ENCODE measurements around the gene KCTD14.
"Not testable (repeated sequence)": the region's sequence is repeated elsewhere in the genome, so short reads cannot be mapped to it uniquely, and the experiment has no call there.

The KCTD14 gene

DNA sequence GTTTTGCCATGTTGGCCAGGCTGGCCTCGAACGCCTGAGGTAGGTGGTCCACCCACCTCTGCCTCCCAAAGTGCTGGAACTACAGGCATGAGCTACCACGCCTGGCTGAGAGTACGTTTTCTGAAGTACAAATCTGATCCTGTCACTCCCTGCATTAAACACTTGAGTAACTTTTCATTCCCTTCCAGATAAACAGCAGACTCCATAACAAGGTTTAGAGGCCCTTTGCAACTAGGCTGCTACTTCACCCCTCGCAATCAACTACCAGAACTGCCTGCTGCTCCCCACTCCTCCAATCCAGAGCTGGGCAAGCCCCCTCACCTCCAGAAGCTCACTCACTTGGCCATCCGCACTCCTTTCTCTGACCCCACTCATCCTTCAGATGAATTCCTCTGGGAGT lies 1.5 kb downstream of the KCTD14 start:
- no peak for DNase-seq (ENCODE audit: low spot score)

DNA sequence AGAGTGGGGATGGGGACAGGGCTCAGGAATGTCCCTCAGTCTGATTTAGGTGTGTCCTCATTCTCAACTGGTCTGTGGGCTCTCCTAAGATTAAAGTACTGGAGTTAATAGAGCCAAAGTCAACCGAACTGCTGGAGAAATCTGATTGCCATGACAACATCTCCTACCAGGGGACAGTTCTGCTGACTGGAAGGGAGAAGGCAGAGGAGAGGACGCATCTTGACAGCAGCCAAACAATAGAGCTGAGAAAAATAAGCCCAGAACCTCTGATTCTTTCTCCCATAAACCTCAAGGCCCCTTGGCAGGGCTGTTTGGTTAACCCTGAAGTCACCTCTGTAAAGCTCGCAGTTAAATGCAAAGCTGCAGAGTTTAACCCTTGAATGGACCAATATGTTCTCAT lies 2.8 kb downstream of the KCTD14 start:
- no peak for DNase-seq (ENCODE audit: low spot score)

DNA sequence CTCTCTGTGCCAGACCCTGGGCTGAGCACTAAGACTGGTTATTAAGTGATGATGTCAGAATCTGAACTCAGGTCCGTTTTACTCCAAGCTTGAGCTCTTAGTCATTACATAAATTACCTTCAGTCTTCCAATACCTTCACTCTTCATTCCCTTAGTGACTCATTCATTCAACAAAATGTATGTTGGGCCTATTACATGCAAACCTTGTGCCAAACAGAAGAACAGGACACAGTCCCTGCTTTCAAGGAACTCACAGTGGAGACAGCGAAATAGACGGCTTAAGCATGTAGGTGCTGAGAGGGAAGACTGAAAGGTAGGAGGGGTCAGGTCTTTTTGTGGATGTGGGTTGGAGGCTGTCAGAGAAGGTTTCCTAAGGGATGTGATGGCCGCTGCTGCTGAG lies 3.3 kb downstream of the KCTD14 start:
- no peak for DNase-seq (ENCODE audit: low spot score)

DNA sequence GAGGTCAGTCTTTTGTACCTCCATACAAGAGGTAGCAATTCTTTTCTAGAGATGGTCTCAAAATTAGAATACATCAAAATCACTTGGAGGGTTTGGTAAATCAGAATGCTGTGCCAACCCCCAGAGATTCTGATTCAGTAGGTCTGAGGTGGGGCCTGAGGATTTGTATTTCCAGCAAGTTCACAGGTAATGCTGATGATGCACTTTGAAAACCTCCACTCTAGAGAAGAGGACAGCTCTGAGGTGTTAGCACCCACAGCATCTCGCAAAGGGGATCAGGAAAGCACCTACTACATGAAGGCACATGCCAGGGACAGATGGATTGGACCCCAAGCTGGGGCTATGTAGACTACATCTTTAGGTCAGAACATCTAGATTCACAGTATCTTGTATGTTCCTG lies 7.2 kb downstream of the KCTD14 start:
- DNase-seq (ENCODE audit: low spot score): no peak

DNA sequence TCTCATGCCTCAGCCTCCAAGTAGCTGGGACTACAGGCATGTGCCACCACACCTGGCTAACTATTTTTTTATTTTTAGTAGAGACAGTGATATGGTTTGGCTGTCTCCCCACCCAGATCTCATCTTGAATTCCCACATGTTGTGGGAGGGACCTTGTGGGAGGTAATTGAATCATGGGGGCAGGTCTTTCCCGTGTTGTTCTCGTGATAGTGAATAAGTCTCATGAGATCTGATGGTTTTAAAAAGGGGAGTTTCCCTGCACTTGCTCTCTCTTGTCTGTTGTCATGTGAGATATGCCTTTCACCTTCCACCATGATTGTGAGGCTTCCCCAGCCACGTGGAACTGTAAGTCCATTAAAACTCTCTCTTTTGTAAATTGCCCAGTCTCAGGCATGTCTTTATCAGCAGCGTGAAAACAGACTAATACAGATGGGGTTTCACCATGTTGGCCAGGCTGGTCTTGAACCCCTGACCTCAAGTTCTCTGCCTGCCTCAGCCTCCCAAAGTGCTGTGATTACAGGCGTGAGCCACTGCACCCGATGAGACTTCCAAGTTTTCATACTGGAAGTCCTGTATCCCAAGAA lies 8.0 kb downstream of the KCTD14 start:
- DNase-seq (ENCODE audit: low spot score): not testable (repeated sequence)

DNA sequence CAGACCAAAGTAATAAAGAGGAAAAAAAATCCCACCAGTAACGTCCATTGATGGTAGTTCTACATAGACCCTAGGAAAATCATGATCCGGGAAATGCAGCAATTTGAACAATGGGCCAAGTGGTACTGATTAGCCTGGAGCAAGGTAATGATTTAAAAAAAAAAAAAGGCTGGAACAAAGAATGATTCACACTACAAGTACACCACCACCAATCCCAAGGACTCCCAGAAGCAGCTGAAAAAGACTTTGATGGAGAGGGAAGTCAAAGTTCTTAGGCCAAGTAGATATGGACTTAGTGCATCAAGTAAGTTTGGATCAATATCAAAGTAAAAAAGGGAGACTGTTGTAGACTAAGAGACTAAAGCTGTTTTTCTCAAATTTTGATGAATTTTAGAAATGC lies 11.8 kb downstream of the KCTD14 start:
- DNase-seq (ENCODE audit: low spot score): no peak

DNA sequence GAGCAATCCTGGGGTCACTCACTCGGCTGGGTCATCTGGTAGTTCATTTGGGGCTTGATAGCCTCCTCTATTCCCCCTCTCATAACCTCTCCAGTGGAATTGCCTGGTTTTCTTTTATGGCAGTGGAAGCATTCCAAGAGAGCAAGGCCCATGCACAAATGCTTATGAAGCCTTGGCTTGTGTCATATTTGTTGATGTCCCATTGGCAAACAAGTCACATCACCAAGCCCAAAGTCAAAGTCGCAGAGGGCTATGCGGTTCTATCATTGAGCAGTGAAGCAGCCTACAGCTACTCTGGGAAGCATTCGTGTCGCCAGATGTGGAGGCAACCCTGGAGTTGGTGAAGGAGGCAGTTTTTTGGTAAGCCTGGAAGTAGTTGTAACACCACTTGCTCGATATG lies 12.3 kb downstream of the KCTD14 start:
- DNase-seq (ENCODE audit: low spot score): no peak

DNA sequence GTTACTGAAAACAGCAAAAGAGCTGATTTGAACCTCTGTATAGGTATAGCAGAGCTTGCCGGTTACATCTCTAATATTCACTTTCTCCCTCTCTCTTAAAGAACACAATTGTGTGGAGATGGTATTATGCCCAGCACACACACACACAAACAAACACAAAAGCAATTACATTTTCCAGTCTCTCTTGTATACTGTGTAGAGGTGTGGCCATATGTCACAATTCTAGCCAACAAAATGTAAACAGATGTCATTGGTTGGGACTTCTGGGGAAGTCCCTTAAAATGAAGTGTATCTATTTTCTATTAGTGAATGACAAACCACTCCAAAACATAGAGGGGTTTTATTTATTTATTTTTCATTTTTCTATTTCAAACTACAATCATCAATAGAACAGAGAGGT lies 12.8 kb downstream of the KCTD14 start:
- no peak for DNase-seq (ENCODE audit: low spot score)

DNA sequence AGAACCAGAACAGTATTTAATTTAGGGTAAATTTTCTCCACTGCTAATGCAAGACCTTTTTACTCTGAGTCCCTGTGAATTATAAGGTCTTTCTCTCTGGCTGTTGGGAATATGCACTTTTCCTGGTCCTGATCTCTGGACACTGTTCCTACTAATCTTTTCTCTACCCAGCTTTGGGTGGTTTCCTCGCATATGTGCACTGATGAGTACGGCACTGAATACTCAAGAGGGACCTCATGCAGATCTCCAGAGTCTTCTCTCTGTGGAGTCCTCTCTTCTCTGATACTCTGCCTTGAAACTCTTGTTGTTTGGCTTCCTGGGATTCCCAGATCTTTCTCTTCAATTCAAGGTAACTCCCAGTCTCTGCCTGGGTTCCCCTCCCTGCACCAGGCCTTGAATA lies 14.0 kb downstream of the KCTD14 start:
- no peak for DNase-seq (ENCODE audit: low spot score)

DNA sequence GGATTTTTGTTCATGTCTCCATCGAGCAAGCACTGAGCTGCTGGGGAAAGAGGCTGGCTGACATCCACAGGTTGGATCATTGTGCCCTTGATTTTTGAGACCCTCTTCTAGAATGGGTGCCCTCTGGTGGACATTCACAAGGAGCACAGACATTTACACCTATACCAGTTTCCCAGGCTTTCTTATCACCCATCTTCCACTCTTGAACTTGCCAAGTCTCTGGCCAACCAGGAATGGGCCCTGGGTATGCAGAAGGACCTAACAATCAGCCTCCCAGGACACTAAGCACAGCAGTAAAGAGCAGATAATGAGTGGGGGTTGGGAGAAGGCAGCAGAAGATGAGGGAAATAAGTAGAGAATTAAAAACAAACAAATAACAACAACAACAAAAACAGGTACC lies 22.9 kb downstream of the KCTD14 start:
- no peak for DNase-seq (ENCODE audit: low spot score)

DNA sequence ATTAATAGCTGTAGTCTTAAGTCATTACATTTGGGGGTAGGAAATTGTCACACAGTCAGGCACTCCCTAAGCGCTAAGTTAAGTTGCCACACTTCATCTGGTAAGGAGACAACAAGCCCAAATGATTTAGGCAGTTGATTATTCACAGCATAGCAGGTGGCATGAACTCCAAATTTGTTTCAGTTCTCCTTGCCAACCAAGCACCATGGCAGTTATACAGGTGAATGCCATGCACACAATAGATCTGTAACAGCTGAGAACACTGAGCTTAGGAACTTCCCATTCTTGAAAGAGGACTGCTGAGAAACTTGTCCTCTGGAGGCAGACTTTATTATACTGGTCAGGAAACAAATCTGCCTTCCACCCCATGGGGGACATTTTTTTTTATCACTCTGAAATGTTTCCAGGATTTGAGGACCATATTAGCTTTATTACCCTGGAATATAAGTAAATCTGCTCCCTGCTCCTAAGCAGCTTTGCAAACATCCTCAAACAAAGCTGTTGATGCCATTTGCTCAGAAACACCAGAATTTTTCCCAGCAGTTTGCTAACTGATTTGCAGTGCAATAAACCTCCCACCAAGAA lies 23.5 kb downstream of the KCTD14 start:
- DNase-seq (ENCODE audit: low spot score): no peak

DNA sequence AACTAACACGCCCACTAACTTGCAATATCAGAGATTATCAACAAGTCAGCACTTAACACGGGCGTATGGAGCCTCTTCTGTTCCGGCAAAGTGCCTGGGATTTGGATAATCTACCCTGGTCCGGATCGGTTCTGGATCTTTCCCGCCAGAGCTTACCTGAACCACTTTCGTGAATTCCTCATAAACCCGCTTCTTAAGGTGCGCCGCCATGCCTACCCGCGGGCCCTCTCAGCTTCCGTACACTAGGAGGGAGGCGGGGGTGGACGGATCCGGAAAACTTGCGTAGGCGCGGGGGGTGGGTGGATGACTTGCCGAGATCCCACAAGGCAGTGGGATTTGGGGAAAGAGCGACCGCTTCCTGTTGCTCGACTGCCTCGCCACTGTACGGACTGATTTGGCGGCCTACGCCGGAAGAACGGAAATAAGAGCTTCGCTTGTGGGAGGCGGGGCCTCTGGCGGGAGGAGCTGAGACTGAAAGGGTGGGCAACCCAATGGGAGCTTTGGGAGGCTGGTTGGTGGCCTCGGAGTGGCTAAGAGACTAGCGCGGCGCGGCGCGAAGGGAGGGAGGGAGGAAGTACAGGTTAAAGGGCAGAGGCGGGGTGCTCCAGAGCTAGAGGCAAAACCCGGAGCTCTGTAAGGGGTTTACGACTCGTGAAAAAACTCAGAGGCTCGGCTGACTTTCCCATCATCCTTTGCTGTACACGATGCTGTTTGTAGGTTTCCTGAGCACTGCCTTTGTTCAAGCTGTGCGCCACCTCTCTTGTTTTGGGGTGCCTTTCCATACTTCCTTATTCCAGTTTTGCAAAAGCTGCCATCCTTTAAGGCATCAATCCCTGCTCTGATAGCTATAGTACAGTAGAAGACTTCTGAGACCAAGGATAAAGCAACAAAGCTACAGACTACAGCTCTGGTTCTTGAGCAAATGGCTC lies 28.4 kb downstream of the KCTD14 start, which contains the start of gene INTS4:
INTS4 (minus strand) TSS at position 235 of the 929 bp plus-strand sequence; CDS start at position 210, 25 bp downstream.
- DNase-seq (ENCODE audit: low spot score): peak; percentile 99

DNA sequence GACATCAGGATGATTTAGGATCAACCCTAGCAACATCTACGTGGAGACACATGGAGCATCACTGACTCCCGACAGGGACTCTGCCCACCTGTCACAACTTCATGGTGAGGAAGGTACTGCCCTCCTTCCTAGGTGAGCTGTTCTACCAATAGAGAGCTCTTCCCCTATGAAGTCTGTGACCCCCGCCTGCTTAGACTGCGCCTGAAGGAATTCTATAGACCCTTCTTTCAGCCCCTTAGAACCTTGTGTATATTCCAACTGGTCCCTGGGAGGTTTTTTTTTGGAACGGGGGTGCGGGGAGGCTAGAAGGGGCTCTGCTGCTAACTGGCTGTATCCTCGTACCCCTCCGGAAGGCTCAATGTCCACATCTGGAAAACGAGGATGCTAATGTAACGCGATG lies 29.2 kb downstream of the KCTD14 start:
- DNase-seq (ENCODE audit: low spot score): no peak

DNA sequence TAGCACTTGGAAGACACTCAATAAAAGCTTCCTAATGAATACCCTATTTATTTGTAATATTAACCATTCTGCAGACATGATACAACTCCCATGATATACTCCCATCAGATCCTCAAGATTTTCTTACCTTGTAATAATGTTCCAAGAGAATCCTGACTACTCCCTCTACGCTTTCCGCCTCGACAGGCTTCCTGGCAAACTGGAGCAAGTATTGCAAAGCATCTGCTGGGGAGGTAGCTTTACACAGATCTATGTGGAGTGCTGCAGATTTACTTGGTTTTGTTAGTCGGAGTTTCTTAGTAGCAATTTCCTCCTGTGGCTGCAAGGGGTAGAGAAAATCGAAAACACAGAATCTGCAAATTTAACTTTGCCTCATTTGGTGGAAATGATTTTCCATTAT lies 32.1 kb downstream of the KCTD14 start:
- DNase-seq (ENCODE audit: low spot score): no peak

DNA sequence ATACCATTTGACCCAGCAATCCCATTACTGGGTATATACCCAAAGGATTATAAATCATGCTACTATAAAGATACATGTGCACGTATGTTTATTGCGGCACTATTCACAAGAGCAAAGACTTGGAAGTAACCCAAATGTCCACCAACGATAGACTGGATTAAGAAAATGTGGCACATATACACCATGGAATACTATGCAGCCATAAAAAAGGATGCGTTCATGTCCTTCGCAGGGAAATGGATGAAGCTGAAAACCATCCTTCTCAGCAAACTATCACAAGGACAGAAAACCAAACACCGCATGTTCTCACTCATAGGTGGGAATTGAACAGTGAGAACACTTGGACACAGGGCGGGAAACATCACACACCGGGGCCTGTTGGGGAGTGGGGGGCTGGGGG lies 36.6 kb downstream of the KCTD14 start:
- not testable (repeated sequence) for DNase-seq (ENCODE audit: low spot score)

DNA sequence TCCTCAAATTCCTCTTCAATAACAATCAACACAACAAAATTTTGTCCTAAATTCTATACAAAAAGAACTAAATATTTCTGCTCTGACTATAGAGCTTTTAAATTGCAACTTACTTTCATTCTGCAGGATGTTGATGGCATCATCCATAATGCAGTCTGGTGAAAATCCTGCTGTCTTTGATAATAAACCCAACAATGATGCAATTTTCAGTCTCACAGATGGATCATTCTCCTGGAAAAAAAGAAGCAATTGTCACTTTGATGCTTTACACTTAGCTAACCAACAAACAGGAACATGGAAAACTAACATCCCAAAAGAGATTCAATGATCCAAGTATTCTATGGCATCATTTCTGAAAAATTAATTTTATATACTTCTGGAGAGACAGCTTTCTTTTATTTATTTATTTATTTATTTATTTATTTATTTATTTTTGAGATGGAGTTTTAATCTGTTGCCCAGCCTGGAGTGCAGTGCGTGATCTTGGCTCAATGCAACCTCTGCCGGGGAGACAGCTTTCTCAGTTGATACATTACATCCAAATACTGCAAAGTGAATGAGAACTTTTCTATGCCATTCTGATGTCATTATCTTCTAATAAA lies 41.6 kb downstream of the KCTD14 start:
- no peak for DNase-seq (ENCODE audit: low spot score)

DNA sequence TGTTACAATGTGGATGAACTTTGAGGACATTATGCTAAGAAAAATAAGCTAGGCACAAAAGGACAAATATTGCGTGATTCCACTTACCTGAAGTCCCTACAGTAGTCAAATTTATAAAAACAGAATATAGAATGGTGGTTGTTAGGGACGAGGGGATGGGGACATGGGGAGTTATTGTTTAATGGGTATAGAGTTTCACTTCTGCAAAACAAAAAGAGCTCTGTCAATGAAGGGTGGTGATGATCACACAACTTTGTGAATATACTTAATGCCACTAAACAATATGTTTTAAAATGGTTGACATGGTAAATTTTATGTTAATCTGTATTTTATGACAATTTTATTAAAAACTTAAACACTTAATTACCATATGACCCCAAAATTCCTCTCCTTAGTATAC lies 54.7 kb downstream of the KCTD14 start:
- no peak for DNase-seq (ENCODE audit: low spot score)

DNA sequence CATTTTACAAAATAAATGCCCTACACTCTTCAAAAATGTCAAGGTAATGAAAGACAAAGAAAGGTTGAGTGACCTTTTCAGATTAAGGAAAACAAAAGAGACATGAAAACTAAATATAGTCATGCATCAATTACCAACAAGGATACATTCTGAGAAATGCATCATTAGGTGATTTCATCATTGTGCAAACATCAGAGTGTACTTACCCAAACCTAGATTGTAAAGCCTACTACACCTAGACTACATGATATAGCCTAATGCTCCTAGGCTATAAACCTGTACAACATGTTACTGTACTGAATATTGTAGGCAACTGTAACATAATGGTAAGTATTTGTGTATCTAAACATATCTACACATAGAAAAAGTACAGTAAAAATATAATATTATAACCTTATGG lies 55.3 kb downstream of the KCTD14 start:
- no peak for DNase-seq (ENCODE audit: low spot score)

DNA sequence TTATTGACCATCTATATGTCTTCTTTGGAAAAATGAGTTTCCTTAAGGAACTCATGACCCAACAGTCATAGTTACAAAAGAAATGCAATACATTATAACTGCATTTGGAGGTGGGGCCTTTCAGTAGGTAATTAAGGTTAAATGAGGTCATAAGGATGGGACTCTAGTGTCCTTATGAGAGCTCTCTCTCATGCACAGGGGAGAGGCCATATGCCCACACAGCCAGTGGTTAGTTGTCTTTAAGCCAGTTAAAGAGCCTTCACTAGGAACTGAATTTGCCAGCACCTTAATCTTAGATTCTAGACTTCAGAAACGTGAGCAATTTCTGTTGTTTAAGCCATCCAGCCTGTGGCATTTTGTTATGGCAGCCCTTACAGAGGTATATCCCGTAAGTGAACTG lies 56.0 kb downstream of the KCTD14 start:
- no peak for DNase-seq (ENCODE audit: low spot score)

DNA sequence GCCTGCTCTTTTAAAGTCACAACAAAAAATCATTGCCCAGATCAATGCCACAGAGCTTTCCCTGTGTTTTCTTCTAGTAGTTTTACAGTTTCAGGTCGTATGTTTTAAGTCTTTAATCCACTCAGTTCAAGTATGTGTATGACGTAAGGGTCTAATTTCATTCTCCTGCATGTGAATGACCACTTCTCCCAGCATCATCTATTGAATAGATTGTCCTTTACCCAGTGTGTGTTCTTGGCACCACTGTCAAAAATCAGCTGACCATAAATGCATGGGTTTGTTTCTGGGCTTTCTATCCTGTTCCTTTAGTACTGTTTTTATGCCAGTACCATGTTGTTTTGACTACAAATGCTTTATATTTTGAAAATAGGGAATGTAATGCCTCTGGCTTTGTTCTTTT lies 56.7 kb downstream of the KCTD14 start:
- DNase-seq (ENCODE audit: low spot score): no peak
